HL-60 (cell line): Measurements from ENCODE around the gene NDUFAF2.

Source experiments
- CTCF ChIP-seq: IDR thresholded peaks from one replicate; pipeline ENCODE4 v1.5.1; 2011; ENCODE audit warnings: low read length, control low read depth, inconsistent platforms; ENCODE audit not compliant: insufficient read depth
- REST ChIP-seq: IDR thresholded peaks from 2 replicates; pipeline ENCODE4 v1.6.1; 2012; ENCODE audit warnings: low read depth; ENCODE audit not compliant: insufficient replicate concordance

GRCh38 chr5:61160497-61160896, 215.5 kb downstream of the NDUFAF2 start:
- no peak for TF ChIP-seq CTCF
- no peak for TF ChIP-seq REST
